Measurements from ENCODE around the gene SYCN.

Gene SYCN

DNA sequence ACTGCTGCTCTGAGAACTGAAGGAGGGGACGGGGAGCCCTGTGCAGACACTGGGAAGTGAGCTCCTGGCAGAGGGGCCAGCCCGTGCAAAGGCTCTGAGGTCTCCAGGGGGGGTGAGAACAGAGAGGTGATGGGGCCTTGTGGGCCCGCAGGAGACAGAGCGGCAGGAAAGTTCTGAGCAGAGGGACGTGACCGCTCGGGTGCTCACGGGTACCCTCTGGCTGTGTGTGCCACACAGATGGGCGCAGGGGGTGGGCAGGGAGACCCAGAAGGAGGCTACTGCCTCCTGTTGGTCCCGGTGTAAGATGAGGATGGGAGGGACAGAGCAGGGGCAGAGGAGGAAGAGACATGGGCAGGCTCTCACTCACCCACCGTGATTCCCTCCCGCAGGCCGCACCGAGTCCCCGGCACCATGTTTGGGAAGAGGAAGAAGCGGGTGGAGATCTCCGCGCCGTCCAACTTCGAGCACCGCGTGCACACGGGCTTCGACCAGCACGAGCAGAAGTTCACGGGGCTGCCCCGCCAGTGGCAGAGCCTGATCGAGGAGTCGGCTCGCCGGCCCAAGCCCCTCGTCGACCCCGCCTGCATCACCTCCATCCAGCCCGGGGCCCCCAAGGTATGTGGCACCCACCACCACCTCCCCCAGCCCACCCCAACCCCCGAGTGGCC lies 34.8 kb downstream of the SYCN start:
- DNase-seq = no peak

DNA sequence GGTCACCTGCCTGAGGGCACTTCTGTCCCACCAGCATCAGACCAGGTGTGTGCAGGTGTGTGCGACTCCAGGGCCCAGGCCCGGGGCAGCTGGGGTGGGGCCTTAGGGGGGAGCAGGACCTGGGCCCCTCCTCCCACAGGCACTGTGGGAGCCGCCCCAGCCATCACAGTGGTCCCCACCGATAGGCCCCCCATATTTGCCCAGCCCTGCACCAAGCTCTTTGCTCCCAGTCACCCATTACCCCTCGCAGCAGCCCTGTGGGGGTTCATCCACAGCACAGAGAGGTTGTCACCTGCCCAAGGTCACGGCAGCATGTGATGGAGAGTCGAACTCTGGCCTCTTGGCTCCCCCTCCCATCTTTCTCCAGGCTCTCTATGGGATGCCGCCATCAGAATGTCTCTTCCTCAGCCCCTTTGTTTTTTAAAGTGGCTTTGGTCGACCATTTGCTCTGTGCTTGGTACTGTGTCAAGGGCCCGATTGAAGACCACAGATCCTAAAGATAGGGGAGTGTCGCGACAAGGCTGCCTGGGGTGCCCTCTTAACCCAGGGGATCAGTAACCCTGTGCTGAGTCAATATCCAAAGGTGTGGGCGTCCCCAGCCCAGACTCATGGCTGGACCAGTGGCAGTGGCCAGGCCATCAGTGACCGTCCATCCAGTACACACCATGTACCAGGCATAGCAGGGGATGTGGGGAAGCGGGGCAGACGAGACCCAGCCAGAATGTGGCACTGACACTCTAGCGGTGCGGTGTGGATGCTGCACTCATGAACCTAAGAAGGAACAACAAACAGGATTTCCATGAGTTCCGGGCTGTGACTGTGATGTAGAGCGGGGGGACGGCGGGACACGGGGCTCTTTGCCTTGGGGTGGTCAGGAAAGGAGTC lies 35.6 kb downstream of the SYCN start:
- DNase-seq = no peak

DNA sequence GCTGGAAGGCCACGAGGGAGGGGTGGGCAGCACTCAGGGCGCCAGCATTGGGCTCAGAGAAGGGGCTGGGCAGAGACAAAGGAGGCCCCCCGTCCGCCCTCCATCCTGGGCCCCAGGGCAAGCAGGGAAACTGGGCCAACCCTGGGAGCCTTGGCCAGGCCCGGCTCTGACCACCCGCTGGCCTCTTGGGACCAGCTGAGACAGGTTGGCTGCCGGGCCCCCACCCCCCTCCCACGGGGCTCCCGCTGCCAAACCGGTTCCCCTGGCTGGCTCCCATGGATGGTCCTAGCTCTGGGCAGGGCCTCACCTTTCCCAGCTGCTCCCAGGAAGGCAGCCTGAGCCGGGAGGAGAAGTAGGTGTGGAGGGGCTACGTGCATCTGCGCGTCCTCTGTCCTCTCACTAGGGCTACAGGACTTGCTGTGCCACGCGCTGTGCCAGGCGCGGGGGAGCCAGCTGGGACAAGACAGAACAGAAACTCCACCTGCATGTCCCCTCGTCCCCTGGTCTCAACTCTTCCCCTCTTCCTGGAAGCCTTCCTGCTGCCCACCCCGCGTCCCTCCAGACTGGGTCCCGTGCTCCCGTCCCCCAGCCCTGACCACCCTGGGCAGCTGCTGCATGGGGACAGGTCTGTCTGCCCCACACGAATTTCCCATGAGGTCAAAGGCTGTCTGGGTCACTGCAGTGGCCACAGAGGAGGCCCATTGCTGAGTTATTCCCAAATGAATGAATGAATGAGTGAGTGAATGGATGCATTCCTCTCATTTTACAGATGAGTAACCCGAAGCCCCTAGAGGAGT lies 36.4 kb downstream of the SYCN start:
- DNase-seq = no peak

DNA sequence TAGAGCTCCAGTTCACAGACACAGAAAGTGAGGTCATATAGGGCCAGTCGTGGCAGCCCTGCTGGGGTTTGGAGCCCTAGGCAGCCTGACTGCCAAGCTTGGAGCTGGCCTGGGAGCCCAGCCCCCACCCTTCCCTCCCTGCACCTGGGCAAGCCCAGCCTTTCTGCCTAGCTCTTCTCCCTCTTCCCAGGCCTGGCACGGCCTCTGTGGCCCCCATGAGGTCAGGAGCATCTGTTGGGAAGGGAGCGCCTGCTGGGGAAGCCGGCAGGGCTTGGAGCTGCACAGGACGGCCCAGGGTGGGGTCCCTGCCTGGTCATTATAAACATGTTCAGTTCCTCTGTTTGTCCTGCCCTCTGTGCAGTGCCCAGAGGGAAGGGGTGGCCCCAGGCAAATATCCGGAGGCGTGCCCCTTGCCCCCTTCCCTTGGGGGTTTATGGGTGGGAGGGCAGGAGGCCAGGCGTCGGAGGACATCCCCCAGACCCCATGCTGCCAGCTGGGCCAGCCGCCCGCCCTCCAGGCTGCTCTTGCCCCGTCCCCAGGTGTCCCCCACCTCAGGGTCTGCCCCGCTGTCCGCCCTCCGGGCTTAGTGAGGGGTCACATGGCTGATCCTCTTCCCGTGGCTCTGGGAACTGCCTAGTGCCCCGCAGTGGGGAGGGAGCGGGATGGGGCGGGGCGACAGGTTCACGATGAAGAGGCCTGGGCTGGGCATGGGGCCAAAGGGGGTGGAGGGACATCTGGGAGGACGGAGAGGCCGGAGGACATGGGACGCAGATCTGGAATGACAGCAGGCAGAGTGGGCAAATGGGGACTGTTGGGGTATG lies 37.3 kb downstream of the SYCN start:
- no peak for DNase-seq

DNA sequence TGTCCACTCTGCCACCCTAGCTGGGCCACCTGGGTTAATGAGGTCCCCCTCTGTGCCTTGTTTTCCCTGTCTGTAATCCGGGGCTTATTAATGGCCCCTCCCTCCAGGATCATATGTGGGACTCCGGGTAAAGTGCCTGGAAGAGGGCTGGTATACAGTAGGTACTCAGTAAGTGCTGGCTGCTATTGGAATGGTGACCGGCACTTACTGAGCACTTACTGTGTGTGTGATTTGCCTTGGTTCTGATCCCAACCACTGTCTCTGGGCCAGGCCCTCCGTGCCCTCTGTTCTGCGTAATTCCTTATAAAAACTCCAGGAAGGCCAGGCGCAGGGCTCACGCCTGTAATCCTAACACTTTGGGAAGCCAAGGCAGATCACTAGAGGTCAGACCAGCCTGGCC lies 38.2 kb downstream of the SYCN start:
- DNase-seq = no peak

DNA sequence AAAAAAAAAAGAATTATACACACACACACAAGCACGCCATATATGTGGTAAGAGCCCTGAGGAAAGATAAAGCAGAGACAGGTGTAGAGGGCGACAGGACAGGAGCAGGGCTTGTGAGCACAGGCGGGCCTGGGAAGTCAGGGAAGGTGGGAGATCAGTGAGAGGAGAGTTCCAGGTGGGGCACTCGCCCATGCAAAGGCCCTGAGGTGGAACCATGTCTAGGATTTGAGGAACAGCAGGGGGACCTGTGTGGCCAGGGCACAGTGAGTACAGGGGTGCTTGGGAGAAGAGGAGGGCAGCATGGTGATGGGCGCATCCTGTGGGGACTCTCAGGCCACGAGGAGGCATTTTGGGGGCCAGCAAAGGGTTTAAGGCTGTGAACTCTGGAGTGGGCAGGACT lies 39.8 kb downstream of the SYCN start:
- DNase-seq = no peak

DNA sequence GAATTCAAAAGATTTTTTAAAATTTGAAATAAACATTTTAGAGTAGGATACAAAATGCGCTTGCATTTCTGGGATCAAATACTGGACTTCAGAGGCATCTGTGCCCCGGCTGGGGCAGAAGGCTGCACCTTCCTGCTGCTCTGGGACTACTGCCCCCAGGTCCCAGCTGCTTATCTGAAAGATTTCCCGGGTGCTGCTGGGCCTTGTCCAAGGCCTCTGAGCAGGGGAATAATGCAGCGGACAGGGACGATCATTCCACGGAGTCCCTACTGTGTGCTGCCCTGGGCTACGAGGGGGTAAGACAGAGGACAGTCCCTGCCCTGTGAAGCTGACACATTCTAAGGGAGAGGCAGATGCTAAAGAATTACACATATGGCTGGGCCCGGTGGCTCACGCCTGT lies 40.4 kb downstream of the SYCN start:
- DNase-seq = no peak

DNA sequence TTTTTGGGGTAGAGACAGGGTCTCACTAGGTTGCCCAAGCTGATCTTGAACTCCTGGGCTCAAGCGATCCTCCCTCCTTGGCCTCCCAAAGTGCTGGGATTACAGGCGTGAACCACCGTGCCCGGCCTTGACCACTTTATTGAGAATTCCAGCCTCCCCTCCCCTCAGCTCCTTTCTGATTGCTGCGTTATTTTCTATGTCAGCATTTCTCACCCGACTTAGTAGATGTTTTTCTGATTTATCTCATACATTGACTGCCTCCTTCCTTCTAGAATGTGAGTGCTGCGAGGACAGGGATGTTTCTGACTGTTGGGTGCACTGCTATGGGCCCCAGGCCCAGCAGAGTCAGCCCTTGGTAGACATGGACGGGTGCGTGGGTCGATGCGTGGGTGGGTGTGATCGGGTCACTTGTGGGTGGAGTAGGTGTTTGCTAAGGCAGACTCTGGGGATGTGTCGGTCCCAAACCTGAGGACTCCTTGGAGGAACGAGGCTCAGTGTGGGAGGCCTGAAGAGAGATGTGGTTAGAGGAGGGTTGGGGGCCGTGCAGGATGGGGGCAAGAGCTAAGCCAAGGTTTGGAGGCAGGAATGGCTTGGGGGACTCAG lies 41.5 kb downstream of the SYCN start:
- DNase-seq = no peak

DNA sequence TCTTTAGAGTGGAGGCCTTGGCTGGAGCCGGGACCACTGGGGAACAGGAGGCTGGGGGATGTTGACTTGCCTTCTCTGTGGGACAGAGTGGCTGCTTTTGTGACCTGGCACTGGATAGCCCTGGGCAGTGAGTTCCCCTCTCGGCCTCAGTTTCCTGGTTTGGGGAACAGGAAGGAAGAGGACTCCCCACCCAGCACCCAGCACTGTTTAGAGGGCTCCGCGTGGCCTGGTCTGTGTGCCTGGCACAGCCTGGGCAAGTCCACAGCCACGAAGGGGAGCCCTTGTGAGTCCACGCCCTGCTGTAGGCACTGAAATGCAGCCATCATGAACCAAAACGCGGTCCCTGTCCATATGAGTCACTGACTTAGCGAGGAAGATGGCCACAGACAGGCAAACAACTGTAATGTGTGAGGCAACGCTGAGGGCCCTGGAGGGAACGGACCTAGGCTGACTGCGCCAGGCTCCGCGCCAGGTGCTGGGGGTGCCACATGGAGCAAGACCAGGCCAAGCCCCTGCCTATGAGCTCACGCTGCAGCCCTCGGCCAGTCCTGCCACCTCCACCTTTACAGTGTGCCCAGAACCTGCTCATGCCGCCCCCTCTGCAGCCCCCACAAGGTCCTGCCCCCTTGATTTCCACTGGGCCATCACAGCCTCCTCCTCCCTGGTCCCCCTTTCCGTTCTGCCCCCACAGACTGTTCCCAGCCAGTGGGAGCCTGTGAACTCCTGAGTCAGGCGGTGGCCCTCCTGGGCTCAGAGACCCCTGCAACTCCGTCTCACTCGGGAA lies 43.0 kb downstream of the SYCN start:
- no peak for DNase-seq

DNA sequence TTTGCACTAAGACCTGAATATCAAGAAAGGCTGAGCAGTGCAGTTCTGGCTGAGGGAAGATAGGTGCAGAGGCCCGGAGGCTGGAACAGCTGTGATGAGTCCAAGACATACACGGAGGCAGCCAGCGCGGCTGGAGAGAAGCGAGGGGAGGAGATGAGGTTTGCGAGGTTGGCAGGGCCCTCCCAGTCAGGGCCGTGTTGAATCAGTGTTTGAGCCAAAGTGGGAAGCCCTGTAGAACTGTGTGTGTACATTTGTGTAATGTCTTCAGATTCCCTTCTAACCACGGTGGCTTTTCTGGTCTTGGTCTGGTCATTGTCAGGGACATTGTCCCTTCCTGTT lies 43.6 kb downstream of the SYCN start:
- DNase-seq = no peak

DNA sequence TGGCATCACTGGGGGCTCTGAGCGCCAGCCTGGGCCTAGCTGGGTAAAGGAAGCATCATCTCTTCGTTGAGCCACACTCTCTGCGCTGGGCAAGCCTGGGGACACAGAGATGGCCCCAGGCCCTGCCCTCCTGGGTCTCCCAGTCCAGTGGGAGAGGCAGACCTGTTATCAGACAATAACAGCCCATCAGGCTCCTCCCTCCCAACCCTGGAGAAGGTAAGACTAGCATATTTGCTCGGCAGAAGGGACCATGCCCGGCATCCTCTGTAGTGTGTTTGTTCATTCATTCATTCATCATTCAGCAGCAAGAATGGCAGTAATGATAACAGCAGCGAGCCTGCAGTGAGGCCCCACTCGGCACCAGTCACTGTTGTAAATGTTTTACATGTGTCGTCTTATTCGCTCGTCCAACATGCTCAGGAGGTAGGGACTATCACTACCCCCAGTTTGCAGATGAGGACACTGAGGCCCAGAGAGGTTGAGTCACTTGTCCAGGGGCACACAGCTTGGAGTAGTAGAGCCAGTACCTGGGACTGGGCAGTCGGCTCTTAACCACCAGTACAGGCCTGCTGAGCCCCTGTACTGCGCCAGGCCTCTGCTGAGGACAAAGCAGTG lies 45.3 kb downstream of the SYCN start:
- no peak for DNase-seq

DNA sequence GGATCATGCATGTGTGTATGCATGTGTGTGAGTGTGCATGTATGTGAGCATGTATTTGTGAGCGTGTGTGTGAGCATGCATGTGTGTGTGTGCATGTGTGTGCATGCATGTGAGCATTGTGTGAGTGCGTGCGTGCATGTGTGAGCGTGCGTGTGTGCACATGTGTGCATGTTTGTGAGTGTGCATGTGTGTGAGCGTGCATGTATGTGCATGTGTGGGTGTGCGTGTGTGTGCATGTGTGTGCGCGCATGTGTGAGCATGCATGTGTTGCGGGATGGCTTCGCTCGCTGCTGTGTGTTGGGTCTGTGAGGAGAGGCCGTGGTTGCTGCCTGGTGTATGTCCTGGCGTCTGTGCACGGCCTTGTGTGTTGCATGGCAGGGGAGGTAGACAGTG lies 46.1 kb downstream of the SYCN start:
- no peak for DNase-seq

DNA sequence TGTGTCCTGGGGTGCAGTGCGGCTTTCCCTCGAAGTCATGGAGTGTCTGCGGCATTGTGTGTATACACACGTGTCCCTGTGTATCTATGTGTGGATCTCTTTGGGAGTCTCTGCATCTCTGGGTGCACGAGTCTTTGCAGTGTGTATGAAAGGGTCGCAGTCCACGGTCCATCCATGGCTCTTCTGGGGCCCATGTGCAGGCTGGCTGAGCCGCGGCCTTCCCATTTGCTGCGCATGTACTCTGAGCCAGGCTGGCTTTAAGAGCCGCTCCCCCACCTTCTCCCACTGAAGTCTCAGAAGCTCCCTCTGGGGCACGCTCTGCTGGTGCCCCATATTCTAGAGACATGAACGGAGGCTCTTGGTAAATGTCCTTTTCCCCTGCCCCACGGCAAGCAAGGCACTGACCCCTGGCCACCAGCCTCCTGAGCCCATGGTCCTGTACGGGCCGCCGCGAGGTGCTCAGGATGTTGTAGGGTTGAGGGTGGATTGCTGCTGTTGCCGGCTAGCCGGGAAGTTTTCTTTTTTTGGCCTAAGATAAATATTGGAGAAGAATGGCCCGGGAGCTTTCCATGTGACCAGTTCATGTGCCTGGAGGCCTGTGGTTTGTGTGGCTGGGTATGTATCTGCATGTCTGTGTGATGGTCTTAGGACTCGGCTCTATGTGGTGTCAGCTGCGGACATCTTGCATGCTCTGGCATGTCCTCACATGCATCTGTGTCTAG lies 46.6 kb downstream of the SYCN start:
- DNase-seq = no peak

DNA sequence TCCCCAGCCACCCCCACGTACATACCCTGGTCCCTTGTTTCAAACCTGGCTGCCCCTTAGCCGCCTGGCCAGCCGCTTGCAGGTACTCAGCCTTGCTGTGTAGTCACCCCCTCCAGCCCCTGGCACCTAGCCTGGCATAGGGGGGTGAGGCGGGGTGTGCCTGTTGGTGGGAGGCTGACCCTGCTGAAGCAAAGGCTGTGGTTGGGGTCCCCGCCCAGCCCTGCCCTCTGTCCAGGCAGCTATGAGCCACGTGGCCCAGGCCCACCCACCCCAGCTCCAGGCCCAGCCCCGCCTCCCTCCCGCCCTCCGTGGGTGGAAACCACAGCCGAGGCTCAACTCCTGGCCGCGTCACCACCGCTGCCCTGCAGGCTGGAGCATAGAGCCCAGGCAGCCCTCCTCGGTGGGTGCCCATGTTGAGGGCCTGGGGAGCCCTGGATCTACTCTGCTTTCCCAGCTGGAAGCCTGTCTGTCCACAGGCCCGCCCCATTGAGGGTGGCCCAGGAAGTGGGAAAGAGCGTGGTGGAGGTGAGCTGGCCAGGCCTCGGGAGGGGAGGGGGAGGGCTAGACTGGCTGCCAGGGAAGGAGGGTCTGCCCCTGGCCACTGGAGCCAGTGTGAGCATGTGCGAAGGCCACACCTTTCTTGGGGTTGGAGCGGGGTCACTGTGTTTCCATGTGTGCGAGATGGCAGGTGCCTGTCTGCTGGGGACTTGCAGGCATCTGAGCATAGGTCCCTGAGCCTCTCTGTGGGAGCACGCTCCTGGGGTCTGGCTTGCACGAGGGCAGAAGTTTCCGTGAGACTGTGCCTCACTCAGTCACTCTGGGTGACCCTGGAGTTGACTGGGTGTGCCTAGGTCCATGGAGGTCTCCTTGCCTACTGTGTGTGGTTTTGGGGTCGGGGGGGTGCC lies 47.5 kb downstream of the SYCN start:
- no peak for DNase-seq

DNA sequence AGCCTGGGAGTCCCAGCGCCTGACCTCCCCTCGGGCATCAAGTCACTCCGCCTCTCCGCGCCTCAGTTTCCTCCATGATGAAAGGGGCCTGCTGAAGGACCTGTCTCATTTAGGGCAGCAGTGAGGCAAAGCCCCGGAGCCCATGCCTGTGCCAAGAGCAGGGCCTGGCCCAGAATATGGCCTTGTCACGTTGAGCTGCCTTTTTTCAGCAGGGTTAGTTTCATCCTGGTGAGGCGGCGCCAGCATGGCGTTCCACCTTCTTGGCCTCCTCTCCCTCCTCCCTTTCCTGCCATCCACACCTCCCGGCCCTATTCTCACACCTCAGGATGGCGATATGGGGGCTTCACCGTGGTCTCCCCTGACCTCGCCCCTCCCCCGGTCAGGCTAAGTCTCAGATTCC lies 48.3 kb downstream of the SYCN start:
- no peak for DNase-seq

DNA sequence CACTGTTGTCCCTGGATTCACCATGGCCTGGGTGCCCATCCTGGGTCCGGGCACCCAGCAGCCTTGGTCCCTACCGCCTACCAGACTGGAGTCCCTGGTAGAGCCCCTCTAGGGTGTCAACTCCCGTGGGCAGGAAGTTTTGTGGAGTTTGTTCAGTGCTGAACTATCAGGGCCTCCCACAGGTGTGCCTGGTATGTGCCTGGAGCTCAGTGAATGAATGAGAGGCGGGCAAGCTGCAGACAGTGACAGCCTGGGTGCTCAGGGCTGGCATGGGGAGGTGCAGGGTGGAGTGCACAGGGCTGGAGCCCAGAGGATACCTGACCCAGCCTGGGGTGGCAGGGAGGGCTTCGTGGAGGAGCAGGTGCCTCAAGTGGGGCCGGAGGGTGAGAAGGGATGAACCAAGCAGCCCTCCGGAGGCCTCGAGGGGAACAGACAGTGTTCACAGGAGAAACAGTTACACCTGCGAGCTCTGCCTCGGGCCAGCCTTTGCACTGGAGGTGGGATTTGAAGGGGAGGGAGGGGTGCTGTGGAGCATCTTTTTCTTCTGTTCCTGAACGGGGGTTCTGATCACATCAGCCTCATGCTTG lies 48.9 kb downstream of the SYCN start:
- no peak for DNase-seq

DNA sequence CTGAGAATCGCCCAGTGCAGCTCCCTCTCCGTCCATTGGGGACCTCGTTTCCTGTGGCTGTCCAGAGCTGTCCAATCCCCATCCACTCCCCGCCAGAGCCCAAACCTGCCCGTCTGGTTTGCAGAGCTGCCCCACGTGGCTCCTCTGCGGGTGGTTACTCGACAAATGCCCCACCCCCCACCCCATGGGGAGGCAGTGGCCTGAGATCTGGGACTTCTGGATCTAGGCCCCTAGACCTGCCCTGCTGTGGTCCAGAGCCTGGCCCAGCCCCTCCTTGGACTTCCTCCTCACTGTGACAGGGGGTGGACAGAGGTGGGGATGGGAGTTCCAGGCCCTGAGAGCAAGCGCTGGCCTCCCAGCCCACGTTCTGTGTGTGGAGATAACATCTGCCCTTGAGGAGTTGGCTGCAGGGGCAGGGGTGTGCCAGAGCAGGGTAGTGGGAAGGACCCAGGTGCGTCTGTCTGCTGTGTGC lies 49.4 kb downstream of the SYCN start:
- DNase-seq = no peak

DNA sequence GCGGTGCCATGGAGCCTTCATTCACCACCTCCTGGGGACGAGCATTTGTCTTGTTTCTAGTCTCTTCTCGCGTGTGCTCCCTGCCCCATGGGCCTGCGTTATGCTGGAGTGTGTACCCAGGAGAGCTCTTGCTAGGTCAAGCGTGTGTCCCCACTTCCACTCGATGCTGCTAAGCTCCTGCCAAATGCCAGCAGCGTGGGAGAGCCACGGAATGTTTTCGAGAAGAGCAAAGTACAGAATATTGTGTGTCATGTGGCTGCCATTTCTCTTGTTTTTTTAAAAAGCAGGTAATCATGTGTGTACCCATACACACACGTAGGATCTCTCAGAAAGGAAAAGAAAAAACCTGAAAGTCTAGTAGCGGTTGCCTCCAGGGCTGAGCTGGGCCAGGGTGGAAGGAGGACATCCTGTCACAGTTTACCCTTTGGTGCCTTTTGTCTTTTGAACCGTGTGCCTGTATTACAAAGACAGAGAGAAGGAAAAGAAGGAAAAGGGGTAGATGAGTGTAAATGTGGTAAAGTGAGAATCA lies 49.9 kb downstream of the SYCN start:
- no peak for DNase-seq
